Activated CD4-positive, alpha-beta memory T cell treated with anti-CD3 and anti-CD28 coated beads, Interleukin-2, amount 10 ng/mL, durations not matched to agents 7 days and 5 days (primary cell): ENCODE data around the gene CDIP1. TPM values are rescaled to one million over a fixed set of nuclear protein-coding genes. Genes with fewer than 3 reads are reported as not detected.
A peak's percentile ranks its signal among the peaks of the same experiment; 100 is the strongest.

Experiments used
- CTCF ChIA-PET: fragments of 350-600 bp; sonication (Branson Sonifier 250); formaldehyde crosslinking; loops from one replicate; lab custom pipeline; 2021; ENCODE audit warnings: antibody characterized with exemption, inconsistent platforms; lab: Charles Lee
- POLR2A ChIA-PET: fragments of 350-600 bp; sonication (Branson Sonifier 250); formaldehyde crosslinking; loops from one replicate; lab custom pipeline; 2021; ENCODE audit warnings: antibody characterized with exemption; lab: Charles Lee
- DNase-seq: peaks from one replicate; pipeline ENCODE4 v3.0.0-alpha.2; 2020
- H3K27ac Mint-ChIP-seq: one replicate; pipeline ENCODE4 v1.8.0; 2021; ENCODE audit warnings: mild to moderate bottlenecking, mixed read lengths
- H3K27me3 Mint-ChIP-seq: one replicate; pipeline ENCODE4 v1.8.0; 2021; ENCODE audit warnings: mixed read lengths
- H3K36me3 Mint-ChIP-seq: one replicate; pipeline ENCODE4 v1.8.0; 2021; ENCODE audit warnings: low read depth, mixed read lengths
- H3K4me1 Mint-ChIP-seq: one replicate; pipeline ENCODE4 v1.8.0; 2021; ENCODE audit warnings: mixed read lengths
- H3K4me3 Mint-ChIP-seq: one replicate; pipeline ENCODE4 v1.8.0; 2021; ENCODE audit warnings: mild to moderate bottlenecking, mixed read lengths
- H3K9me3 Mint-ChIP-seq: one replicate; pipeline ENCODE4 v1.8.0; 2021; ENCODE audit warnings: mixed read lengths
- total RNA-seq, 2 experiments: library from RNA; stranded (reverse); gene quantifications; one replicate each; pipeline ENCODE4 v1.2.3, GENCODE V29; 2021

The CDIP1 gene
- total RNA-seq, 2 experiments from 2014 or later, result 28.7 to 30.7 TPM

- ChIA-PET POLR2A (no interaction called here), CTCF (interaction anchor here (0.6 kb wide), 1 partner anchor 95 kb away, joined by 3 read pairs; no protein-coding TSS in a partner anchor)
- no peak for DNase-seq
- Mint-ChIP-seq H3K27ac (no peak overlapping the region), H3K4me1 (peaks cover 6% of the 10 kb centered on the region), H3K36me3 (peaks cover 2% of the 10 kb centered on the region), H3K27me3 (no peaks in the 10 kb centered on the region), H3K9me3 (no peaks in the 10 kb centered on the region), H3K4me3 (no peak overlapping the region)
Measured at GRCh38 chr16:4522051-4522581, 16.5 kb downstream of the CDIP1 start.

DNA sequence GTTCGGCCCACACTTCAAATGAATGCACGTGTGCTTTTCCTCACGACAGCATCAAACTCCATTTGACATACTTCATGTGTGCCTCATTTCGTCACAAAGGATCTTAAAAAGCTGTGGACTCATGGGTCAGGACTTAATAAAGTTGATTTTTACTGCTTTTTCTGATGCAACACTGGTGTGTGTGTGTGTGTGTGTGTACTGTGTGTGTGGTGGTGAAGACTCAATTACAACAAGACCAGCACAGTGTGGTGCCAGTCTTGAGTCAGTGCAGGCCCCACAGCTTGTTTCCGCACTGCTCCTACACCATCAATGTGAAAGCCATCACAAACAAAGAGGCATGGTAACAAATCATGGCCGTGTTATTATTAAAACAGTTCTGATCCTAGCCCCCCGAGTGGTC is 17.7 kb downstream of the CDIP1 start:
- DNase-seq, result no peak
- Mint-ChIP-seq H3K27me3 (no peaks in the 10 kb centered on the region), H3K4me3 (no peak overlapping the region), H3K4me1 (peaks cover 13% of the 10 kb centered on the region), H3K36me3 (peaks cover 4% of the 10 kb centered on the region), H3K27ac (no peak overlapping the region), H3K9me3 (no peaks in the 10 kb centered on the region)
- POLR2A ChIA-PET, result no interaction called here
- CTCF ChIA-PET, result interaction anchor here (0.6 to 1.0 kb wide), 2 partner anchors 16 to 103 kb away, joined by 3 to 4 read pairs; partner anchors contain the start of gene MGRN1

- ChIA-PET CTCF (interaction anchor here (1.2 to 1.7 kb wide), 2 partner anchors 13 to 66 kb away, joined by 3 to 6 read pairs; no protein-coding TSS in a partner anchor), POLR2A (no interaction called here)
- Mint-ChIP-seq H3K9me3 (no peaks in the 10 kb centered on the region), H3K4me1 (peaks cover 27% of the 10 kb centered on the region), H3K4me3 (no peak overlapping the region), H3K36me3 (peaks cover 6% of the 10 kb centered on the region), H3K27me3 (no peaks in the 10 kb centered on the region), H3K27ac (peak overlapping the region; percentile 21)
- DNase-seq, result no peak
Measured at GRCh38 chr16:4519274-4520058, 19.1 kb downstream of the CDIP1 start.

DNA sequence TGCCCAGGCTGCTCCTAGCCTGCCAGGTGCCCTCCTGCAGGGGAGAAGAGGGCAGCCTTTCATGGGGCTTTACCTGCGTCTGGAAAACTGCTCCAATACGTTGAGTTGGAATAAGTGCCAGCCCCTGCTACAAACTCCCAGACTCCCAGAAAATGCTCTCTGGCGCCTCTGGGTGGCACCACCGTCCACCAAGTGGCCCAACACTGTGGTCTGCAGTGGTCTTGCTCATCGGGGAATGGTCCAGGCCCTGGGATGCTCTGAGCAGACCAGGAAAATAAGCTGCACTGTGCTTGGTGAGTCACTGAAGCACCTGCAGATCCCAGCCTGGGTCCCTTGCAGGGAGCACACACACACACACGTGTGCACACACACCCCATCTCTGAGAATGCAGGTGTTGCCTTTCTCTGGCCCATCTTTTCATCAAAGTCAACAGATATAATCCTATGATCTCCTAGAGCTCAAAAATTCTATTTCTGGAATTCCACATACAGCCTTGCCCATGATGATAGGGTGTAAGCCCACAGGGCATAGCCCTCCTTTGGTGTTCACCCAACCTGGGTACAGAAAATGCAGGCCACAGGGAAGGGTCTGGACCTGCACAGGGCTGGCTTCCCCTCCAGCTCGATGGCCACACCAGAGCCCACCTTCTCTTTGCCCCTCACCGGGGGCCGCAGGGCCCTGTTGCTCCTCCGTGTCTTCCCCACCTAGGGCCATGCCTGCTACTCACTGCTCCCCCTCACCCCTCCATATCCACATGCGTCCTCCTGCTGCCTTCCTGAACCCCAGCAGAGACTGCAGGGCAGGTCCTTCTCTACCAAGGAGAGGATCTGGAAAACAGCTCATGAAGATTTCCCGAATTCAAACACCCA is 20.5 kb downstream of the CDIP1 start:
- H3K4me1 Mint-ChIP-seq, result peaks cover 41% of the 10 kb centered on the region
- no peaks in the 10 kb centered on the region for H3K27me3 Mint-ChIP-seq
- H3K9me3 Mint-ChIP-seq, result no peaks in the 10 kb centered on the region
- CTCF ChIA-PET, result interaction anchor here (1.0 to 1.7 kb wide), 3 partner anchors 12 to 68 kb away, joined by 3 to 6 read pairs (median 3); no protein-coding TSS in a partner anchor
- H3K4me3 Mint-ChIP-seq, result no peak overlapping the region
- no peak overlapping the region for H3K27ac Mint-ChIP-seq
- no peak for DNase-seq
- POLR2A ChIA-PET, result interaction anchor here (0.8 to 4.4 kb wide), 3 partner anchors 13 to 41 kb away, joined by 3 to 23 read pairs (median 5); partner anchors contain the start of genes CDIP1, HMOX2 and NMRAL1
- peaks cover 11% of the 10 kb centered on the region for H3K36me3 Mint-ChIP-seq

DNA sequence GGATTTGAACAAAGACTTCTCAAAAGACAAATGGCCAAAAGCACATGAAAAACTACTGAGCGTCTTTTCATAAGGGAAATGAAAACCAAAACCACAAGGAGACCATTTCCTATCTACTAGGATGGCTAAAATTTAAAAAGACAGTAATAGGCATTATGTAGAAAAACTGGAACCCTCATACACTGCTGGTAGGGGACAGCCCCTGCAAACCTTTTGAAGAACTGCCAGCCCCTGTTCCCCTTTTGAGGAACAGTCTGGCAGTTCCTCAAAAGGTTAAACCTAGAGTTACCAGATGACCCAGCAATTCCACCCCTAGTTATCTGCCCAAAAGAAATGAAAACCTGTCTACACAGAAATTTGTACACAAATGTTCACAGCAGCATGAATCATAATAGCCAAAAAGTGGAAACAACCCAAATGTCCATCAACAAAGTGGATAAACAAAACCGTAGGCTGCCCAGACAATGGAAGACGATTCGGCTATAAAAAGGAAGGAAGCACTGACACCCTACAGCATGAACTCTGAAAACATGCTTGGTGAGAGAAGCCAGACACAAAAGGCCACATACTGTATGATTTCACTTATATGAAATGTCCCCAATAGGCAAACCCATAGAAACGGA is 22.9 kb downstream of the CDIP1 start:
- ChIA-PET CTCF (interaction anchor here (0.9 to 4.2 kb wide), 6 partner anchors 10 to 101 kb away, joined by 3 to 50 read pairs (median 4); partner anchors contain the start of gene CDIP1), POLR2A (interaction anchor here (1.0 to 4.4 kb wide), 8 partner anchors 8 to 101 kb away, joined by 3 to 25 read pairs (median 8); partner anchors contain the start of genes CDIP1, HMOX2 and NMRAL1)
- Mint-ChIP-seq H3K27me3 (no peaks in the 10 kb centered on the region), H3K4me1 (peaks cover 58% of the 10 kb centered on the region), H3K36me3 (peaks cover 30% of the 10 kb centered on the region), H3K9me3 (no peaks in the 10 kb centered on the region), H3K27ac (peak overlapping the region; percentile 83), H3K4me3 (peak overlapping the region; percentile 56)
- no peak for DNase-seq

GRCh38 chr16:4514606-4515005 is 24.0 kb downstream of the CDIP1 start:
- H3K27ac Mint-ChIP-seq, result peak overlapping the region; percentile 83
- DNase-seq, result no peak
- no peaks in the 10 kb centered on the region for H3K9me3 Mint-ChIP-seq
- peaks cover 62% of the 10 kb centered on the region for H3K4me1 Mint-ChIP-seq
- H3K4me3 Mint-ChIP-seq, result peak overlapping the region; percentile 56
- no peaks in the 10 kb centered on the region for H3K27me3 Mint-ChIP-seq
- POLR2A ChIA-PET, result interaction anchor here (0.7 to 4.4 kb wide), 10 partner anchors 9 to 149 kb away, joined by 3 to 25 read pairs (median 4); partner anchors contain the start of genes CDIP1, HMOX2 and NMRAL1
- CTCF ChIA-PET, result interaction anchor here (0.9 to 4.2 kb wide), 9 partner anchors 8 to 102 kb away, joined by 3 to 50 read pairs (median 4); partner anchors contain the start of gene CDIP1
- peaks cover 37% of the 10 kb centered on the region for H3K36me3 Mint-ChIP-seq

- ChIA-PET CTCF (interaction anchor here (1.4 to 4.2 kb wide), 7 partner anchors 8 to 102 kb away, joined by 3 to 50 read pairs (median 4); partner anchors contain the start of gene CDIP1), POLR2A (interaction anchor here (0.6 to 4.4 kb wide), 4 partner anchors 8 to 385 kb away, joined by 3 to 25 read pairs (median 14); partner anchors contain the start of genes HMOX2 and NMRAL1)
- no peak overlapping the region for H3K4me3 Mint-ChIP-seq
Measured at GRCh38 chr16:4513881-4514280, 24.7 kb downstream of the CDIP1 start.

GRCh38 chr16:4513086-4513860 is 25.3 kb downstream of the CDIP1 start:
- ChIA-PET CTCF (interaction anchor here (1.9 to 4.2 kb wide), 3 partner anchors 7 to 103 kb away, joined by 4 to 50 read pairs (median 9); no protein-coding TSS in a partner anchor), POLR2A (interaction anchor here (0.5 to 4.4 kb wide), 4 partner anchors 8 to 796 kb away, joined by 3 to 25 read pairs (median 13); partner anchors contain the start of genes HMOX2 and NMRAL1)
- DNase-seq, result no peak
- Mint-ChIP-seq H3K4me3 (no peak overlapping the region), H3K36me3 (peaks cover 49% of the 10 kb centered on the region), H3K9me3 (no peaks in the 10 kb centered on the region), H3K4me1 (peaks cover 59% of the 10 kb centered on the region), H3K27me3 (no peaks in the 10 kb centered on the region), H3K27ac (peak overlapping the region; percentile 83)

More at GRCh38 chr16:4513881-4514280, 24.7 kb downstream of the CDIP1 start:
- H3K4me1 Mint-ChIP-seq, result peaks cover 62% of the 10 kb centered on the region
- H3K27me3 Mint-ChIP-seq, result no peaks in the 10 kb centered on the region
- H3K36me3 Mint-ChIP-seq, result peaks cover 44% of the 10 kb centered on the region
- no peak for DNase-seq
- H3K9me3 Mint-ChIP-seq, result no peaks in the 10 kb centered on the region
- H3K27ac Mint-ChIP-seq, result peak overlapping the region; percentile 83

DNA sequence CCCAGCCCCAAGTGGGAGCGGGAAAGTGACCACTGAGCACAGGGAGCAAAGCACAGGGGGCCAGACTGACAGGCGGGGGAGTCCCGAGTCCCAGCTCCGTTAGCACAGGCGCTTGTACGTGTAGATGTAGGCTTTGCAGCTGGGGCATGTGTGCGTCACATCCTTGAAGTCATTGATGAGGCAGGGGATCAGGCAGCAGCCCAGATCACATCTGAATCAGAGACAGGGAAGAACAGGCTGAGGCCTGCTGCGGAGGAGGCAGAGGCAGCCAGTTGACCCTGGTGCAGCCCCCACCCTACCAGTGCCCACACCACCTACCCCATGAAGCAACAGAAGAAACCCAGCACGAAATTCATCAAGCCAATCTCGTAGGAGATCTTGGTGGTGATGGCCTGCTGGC is 26.1 kb downstream of the CDIP1 start:
- ChIA-PET CTCF (no interaction called here), POLR2A (interaction anchor here (0.5 kb wide), 1 partner anchor 796 kb away, joined by 3 read pairs; no protein-coding TSS in a partner anchor)
- Mint-ChIP-seq H3K9me3 (no peaks in the 10 kb centered on the region), H3K27me3 (no peaks in the 10 kb centered on the region), H3K4me3 (no peak overlapping the region), H3K4me1 (peaks cover 59% of the 10 kb centered on the region), H3K27ac (peak overlapping the region; percentile 67), H3K36me3 (peaks cover 57% of the 10 kb centered on the region)
- no peak for DNase-seq

- Mint-ChIP-seq H3K4me1 (peaks cover 63% of the 10 kb centered on the region), H3K36me3 (peaks cover 65% of the 10 kb centered on the region), H3K4me3 (no peak overlapping the region), H3K27me3 (no peaks in the 10 kb centered on the region), H3K9me3 (no peaks in the 10 kb centered on the region), H3K27ac (peak overlapping the region; percentile 11)
- no peak for DNase-seq
- ChIA-PET POLR2A (no interaction called here), CTCF (no interaction called here)
Measured at GRCh38 chr16:4511441-4512082, 27.0 kb downstream of the CDIP1 start.
